Measurements from ENCODE around the gene HJURP.

DNA sequence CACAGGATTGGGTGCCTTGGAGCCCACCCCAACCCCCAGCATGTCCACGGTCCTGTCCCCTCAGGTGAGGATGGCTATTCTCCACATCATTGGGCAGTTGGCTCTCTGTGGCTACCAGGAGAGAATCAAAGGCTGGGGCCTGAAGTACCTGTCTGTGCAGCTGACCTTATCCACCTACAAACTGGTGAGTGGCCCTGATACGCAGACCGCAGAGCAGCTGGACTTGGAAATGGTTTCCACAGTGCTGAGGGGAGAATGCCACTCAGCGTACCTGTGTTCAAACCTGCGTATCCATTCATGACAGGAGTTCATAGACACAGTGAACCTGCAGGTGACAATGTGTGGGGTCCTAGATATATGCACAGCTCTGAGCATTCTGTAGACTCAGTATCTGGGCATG lies 54.6 kb downstream of the HJURP start:
- TF ChIP-seq CTCF (conservative IDR thresholded peaks at IDR 0.05) (no peak), EZH2 (IDR thresholded peaks at IDR 0.05; ENCODE audit: low read depth) (no peak)

Measured in PC-9 (cell line).